DLD1 (cell line): ENCODE data around the gene ATP5MG.

Experiments used
- in situ Hi-C: cut with HindIII; loops from 2 replicates; pipeline ENCODE4 v1.10.0; 2017; ENCODE audit warnings: low sequenced_read_pairs

The ATP5MG gene

DNA sequence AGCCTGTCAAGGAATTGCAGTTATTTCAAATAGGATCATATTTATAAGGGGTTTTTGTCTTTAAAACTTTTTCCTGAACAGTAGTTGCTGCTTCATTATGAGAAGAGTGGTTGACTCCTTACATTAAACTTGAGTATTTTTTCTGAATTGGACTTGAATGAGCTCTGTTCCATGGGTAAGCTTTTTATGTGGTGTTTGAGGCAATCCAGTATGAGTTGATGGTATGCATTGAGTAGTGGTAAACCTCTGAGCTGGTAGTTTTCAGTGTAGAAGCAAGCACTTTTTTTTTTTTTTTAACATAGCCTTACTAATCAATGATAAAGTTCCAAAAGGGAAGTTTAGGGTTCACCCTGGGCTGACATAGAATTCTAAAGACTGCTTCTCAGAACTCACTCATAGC, 38.2 kb downstream of the ATP5MG start:
- in situ Hi-C loops: no loop called here

DNA sequence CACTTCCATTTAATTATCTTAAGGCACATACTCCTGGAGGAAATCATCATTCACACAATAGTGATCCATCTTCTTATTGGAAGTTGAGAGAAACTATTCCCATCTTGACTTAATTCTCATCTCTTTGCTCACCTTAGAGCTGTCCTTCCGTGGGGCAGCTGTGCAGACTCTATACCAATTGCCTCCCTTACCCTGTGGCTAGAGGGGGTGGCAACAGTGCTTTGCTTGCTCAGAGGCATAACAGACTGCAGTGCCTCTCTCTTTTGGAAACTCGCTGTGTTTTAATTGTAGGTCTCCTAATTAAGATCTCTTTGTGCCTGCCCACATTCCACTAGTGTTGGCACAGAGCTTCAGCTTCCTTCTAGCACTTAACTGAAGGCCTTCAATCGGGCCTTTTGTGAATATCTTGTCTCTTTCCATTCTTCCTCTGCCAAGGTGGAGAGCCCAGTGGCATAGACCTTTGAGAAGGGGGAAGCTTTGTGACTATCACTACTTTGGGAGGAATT, 40.4 kb downstream of the ATP5MG start:
- in situ Hi-C loops: no loop called here

DNA sequence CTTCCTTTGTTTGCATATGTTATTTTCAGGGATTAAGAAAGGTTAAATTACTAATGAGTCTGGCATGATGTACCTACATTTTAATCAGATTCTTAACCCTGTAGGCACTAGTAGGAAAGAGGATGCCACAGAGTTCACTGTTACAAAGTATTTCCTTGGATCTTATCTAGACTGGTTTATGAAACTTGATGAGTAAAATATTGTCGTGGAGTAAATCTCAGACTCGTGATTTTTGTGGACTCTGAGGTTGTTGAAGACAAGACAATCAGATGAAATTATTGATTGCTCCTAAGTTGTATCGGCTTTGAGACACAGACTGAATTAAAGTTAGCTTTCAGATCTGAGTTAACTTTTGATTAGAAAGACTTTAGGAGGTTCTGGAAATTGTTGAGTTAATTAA, 40.9 kb downstream of the ATP5MG start:
- in situ Hi-C loops: no loop called here

DNA sequence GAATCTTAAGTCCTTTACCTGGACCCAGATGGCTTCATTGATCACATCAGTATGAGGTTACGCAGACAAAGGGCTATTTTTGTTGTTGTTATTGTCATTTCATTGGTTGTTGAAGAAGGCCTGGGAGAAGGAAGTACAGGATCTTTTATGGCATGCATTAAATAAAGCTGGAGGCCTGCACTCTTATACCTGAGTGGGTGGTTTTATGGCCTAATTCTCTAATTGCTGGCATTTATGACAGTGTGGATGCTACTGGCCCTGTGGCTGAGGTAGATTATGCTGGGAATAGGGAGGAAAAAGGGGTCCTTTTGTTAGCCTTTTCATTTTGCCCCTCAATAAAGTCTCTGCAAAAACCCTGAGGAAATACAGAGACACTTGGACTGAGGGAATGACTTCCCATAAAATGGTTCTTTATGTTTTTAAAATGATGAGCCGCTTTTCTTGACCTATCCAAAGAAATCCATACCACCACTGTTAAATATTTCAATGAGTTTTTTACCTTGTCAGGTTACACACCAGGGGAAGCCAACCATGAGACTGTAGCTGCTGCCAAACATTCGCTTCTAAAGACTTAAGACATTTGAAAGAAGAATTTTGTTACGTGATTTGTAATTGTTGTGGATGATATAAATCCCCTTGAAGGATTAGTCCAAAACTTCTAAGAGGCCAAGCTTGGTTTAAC, 41.6 kb downstream of the ATP5MG start:
- in situ Hi-C loops: no loop called here

DNA sequence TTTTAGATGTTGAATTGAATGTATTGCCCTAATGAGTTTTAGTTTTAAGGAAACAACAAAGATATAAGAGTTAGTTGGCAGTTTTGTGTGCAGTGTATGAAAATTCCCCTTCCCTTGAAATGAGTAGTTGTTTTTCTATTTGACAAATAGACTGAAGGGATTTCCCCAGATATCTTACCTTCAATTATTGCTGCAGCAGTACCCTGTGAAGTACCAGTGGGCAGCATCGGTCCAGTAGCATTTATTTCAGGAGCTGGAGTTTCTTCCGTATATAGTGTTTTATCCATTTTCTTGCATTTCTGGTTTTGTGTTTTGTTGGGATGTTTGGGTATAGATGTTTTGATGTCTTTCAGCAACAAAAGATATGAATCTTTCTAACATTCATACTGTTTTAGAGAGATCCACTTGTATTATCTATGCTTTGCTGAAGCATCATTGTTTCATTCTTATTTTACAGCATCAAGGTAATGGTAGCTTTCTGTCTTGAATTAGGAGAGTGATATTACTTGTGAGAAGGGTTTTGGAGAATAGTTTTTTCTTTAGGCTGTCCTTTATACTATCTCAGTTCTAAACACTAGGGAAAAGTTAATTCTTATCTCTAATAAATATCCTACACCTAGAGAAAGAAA, 42.3 kb downstream of the ATP5MG start:
- in situ Hi-C loops: no loop called here

DNA sequence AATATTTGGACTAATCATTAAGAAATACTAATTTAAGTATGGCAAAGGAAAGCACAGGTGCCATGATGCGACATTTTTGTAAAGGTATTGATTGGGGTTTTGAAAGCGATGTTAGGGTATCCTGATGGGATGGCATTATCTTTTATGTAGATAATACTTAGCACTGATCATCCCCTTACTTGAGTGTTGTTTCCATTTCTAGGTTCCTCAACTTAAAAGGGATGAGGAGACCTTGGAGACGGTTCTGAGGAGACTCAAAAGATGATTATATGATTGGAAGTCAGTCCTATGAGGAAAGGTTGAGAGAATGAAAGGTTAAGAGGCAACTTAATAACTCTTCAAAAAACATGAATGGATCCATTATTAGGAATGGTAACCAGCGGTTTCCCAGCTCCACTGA, 46.0 kb downstream of the ATP5MG start:
- in situ Hi-C loops: no loop called here

DNA sequence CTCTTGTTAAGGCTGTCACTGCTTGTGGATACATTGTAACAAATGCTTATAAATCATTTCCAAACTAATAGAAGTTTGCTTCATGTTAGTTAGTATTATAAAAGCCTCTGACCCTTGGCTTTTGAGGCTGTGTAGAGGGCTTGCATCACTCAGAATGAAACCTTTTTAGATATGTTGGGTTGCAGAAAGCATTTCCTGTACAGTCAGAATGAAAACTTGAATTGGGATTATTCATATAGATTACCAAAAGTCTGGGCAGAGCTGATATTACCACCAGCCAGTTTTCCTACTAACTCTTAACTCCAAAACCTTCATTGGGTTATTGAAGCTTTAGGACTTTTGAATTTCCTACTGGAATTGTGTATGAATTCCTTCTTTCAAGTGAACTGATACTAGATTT, 46.9 kb downstream of the ATP5MG start:
- in situ Hi-C loops: no loop called here

DNA sequence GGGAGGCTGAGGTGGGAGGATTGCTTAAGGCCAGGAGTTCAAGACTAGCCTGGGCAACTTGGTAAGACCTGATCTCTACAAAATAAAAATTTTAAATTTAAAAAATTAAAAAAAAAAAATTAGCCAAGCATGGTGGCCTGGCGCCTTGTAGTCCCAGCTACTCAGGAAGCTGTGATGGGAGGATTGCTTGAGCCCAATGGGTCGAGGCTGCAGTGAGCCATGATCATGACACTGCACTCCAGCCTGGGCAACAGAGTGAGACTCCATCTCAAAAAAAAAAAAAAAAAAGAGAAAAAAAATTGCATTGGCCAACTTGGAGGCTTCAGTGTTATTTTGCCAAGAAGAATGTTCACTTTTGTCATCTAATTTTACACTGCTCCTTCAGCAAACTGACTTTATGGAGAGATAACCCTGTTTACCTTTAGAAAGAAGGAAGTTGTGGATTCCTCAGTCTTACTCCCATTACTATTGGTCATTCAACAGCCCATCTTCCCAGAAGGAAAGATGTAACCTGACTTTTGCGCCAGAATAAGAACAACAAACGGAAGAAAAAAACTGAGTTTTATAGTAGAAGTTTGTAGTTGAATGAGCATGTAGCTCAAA, 48.0 kb downstream of the ATP5MG start:
- in situ Hi-C loops: no loop called here

DNA sequence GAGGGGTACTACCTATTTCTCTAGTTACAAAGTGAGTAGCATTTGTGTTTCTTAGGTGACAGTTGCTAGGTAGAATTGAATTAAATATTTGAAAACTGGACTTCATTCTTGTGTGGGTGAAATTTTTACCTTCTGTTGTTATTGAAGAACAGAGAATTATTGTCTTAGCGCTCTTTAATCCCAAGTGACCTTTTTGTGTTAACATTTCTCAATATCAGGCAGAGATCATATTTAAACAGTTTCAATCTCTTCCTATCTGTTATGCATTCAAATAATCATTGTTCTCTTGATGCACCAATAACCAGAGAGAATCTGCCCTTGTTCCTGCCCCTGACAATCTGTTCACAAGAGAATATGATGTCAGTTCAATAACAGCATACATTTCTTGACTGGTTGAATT, 49.0 kb downstream of the ATP5MG start:
- in situ Hi-C loops: no loop called here
